Progenitor cell of endocrine pancreas (in vitro differentiated cells): ENCODE data around the gene CLPTM1L. TPM values are rescaled to one million over a fixed set of nuclear protein-coding genes. Genes with fewer than 3 reads are reported as not detected.

Experiments
- DNase-seq: peaks from one replicate; pipeline ENCODE4 v3.0.0; 2021; ENCODE audit warnings: low spot score; ENCODE audit not compliant: unreplicated experiment
- H3K27ac Mint-ChIP-seq: 2 replicates; pipeline ENCODE4 v1.8.0; 2021; ENCODE audit warnings: mild to moderate bottlenecking, moderate library complexity, mixed read lengths
- H3K27me3 Mint-ChIP-seq: 2 replicates; pipeline ENCODE4 v1.8.0; 2021; ENCODE audit warnings: mixed read lengths
- H3K36me3 Mint-ChIP-seq: 2 replicates; pipeline ENCODE4 v1.8.0; 2022; ENCODE audit warnings: mixed read lengths; ENCODE audit not compliant: insufficient read depth
- H3K4me1 Mint-ChIP-seq: 2 replicates; pipeline ENCODE4 v1.8.0; 2021; ENCODE audit warnings: low read depth, mixed read lengths
- H3K4me3 Mint-ChIP-seq: 2 replicates; pipeline ENCODE4 v1.8.0; 2021; ENCODE audit warnings: low read depth, mild to moderate bottlenecking, moderate library complexity, mixed read lengths
- H3K9me3 Mint-ChIP-seq: 2 replicates; pipeline ENCODE4 v1.8.0; 2021; ENCODE audit warnings: low read depth, mixed read lengths
- total RNA-seq: library from RNA; stranded (reverse); gene quantifications from 2 replicates; pipeline ENCODE4 v1.2.1, GENCODE V29; 2021
- TF ChIP-seq, protein P1 (sequence below): fragments of 200-600 bp; sonication (generic); IDR thresholded peaks from one replicate; pipeline ENCODE4 v1.5.0; 2021; ENCODE audit warnings: antibody characterized with exemption, mild to moderate bottlenecking; ENCODE audit not compliant: unreplicated experiment

CLPTM1L gene
- total RNA-seq, 1 donor from 2014 or later = 95.4 TPM

DNA sequence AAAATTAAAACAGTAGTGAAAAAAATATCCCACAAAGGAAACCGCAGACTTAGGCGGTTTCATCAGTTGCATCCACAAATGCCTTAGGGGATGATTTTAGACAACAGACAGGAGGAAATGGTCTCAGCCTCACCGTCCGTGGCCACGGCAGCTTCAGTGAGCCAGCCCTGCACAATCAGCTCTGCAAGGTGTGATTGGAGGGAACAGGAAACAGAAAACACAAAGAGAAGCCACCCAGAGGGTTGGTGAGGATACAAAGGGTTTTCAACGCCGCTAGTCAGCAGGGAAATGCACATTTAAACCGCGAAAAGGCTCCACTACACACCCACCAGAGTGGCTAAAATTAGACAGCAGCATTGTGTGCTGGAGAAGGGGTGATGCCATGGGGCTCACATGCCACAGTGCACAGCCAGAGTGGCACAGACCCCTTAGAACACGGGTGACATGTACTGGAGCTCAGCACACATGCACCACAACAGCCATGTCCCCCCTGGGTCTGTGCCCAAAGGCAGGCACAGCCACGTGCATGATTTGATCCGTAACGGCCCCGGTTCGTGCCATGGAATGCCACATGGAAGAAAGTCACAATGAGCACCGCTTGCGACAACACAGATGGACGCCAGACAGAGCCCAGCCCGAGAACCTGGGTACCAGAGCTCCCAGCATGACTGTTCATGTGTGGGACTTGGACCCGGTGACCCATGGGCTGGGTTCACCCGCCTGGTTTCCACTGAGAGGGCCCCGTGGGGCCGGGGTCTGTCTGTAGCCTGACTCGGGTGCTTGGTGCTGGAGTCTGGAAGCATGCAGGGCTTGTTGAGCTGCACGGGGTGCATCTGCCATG, 31.7 kb downstream of the CLPTM1L start:
- no peak overlapping the region for H3K4me3 Mint-ChIP-seq
- DNase-seq = no peak
- no peak overlapping the region for H3K27ac Mint-ChIP-seq
- TF ChIP-seq, protein P1, sequence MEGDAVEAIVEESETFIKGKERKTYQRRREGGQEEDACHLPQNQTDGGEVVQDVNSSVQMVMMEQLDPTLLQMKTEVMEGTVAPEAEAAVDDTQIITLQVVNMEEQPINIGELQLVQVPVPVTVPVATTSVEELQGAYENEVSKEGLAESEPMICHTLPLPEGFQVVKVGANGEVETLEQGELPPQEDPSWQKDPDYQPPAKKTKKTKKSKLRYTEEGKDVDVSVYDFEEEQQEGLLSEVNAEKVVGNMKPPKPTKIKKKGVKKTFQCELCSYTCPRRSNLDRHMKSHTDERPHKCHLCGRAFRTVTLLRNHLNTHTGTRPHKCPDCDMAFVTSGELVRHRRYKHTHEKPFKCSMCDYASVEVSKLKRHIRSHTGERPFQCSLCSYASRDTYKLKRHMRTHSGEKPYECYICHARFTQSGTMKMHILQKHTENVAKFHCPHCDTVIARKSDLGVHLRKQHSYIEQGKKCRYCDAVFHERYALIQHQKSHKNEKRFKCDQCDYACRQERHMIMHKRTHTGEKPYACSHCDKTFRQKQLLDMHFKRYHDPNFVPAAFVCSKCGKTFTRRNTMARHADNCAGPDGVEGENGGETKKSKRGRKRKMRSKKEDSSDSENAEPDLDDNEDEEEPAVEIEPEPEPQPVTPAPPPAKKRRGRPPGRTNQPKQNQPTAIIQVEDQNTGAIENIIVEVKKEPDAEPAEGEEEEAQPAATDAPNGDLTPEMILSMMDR = no peak
- H3K27me3 Mint-ChIP-seq = peaks cover 4% of the 10 kb centered on the region
- H3K36me3 Mint-ChIP-seq = peaks cover 6% of the 10 kb centered on the region
- H3K9me3 Mint-ChIP-seq = peaks cover 11% of the 10 kb centered on the region
- H3K4me1 Mint-ChIP-seq = peaks cover 22% of the 10 kb centered on the region

DNA sequence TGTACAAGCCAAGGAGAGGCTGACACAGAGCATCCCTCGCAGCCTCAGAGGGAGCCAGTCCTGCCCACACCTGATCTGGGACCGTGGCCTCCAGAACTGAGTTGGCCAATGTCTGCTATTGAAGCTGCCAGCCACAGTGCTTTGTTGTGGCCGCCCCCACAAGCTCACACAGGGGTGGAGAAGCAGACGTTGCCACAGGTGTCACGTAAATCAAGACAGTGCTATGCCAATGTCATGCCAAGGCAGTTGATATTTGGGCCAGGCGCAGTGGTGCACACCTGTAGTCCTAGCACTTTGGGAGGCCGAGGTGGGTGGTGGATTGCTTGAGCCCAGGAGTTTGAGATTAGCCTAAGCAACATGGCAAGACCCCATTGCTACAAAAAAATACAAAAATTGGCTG, 32.7 kb downstream of the CLPTM1L start:
- no peak for DNase-seq
- peaks cover 4% of the 10 kb centered on the region for H3K36me3 Mint-ChIP-seq
- no peak overlapping the region for H3K4me3 Mint-ChIP-seq
- peaks cover 11% of the 10 kb centered on the region for H3K9me3 Mint-ChIP-seq
- TF ChIP-seq, protein P1 = no peak
- no peak overlapping the region for H3K27ac Mint-ChIP-seq
- peaks cover 4% of the 10 kb centered on the region for H3K27me3 Mint-ChIP-seq
- peaks cover 21% of the 10 kb centered on the region for H3K4me1 Mint-ChIP-seq

DNA sequence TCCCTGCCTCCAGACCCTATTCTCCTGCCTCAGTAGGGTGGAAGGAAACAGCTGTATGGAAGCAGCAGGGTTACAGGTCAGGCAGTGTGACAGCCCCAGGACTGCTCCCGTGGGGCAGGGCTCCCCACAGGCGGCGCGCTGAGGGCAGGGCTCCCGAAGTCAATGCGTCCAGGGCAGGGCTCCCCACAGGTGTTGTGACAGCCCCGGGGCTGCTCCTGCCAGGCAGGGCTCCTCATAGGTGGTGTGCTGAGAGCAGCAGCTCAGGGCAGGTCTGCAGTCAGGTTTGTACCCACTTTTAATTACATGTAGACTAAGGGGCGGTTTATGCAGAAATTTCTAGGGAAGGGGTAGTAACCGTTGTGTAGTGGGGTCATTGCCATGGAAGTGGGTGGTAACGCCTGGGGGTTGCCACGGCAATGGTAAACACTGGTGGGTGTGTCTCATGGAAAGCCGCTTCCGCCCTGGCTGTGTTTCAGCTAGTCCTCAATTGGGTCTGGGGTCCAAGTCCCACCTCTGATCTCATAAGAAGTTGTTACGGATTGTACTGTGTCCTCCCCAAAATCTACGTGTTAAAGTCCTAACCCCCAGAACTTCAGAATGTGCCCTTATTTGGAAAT, 33.4 kb downstream of the CLPTM1L start:
- DNase-seq = no peak
- TF ChIP-seq, protein P1 = no peak
- no peak overlapping the region for H3K4me3 Mint-ChIP-seq

DNA sequence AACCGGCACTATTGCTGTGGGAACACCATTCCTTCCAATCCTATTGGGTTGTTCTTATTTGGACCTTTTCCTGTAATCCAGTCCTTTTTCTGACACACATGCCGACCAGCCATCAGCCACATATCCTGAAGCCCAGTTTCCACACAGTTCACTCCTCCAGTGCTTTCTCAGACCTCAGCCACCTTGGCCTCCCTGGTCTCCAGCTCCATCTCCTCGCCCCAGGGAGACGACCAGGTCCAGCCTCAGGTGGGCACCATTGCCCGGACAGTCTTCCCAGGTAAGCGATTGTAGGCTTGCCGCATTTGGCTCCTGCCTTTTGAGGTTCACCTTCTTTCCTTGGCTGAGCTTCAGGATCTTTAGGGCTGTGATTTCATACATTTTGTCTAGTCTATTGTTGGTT, 34.8 kb downstream of the CLPTM1L start:
- Mint-ChIP-seq H3K36me3 (peaks cover 2% of the 10 kb centered on the region), H3K9me3 (peaks cover 11% of the 10 kb centered on the region), H3K4me3 (no peak overlapping the region), H3K4me1 (peaks cover 2% of the 10 kb centered on the region), H3K27ac (no peak overlapping the region), H3K27me3 (peaks cover 4% of the 10 kb centered on the region)
- TF ChIP-seq, protein P1 = no peak
- no peak for DNase-seq

More for the DNA sequence above, 33.4 kb downstream of the CLPTM1L start:
- H3K36me3 Mint-ChIP-seq = peaks cover 2% of the 10 kb centered on the region
- H3K4me1 Mint-ChIP-seq = peaks cover 16% of the 10 kb centered on the region
- H3K27me3 Mint-ChIP-seq = peaks cover 4% of the 10 kb centered on the region
- no peak overlapping the region for H3K27ac Mint-ChIP-seq
- H3K9me3 Mint-ChIP-seq = peaks cover 11% of the 10 kb centered on the region

DNA sequence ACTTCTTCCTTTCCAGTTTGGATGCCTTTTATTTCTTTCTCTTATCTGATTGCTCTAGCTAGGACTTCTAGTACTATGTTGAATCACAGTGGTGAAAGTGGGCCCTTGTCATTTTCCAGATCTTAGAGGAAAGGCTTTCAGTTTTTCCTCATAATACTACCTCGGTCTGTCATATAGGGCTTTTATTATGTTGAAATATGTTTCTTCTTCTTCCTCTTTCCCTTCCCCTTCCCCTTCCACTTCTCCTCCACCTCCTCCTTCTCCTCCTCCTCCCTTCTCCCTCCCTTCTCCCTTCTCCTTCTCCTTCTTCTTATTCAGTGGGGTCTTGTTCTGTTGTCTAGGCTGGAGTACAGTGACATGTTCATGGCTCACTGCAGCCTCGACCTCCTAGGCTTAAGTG, 40.9 kb downstream of the CLPTM1L start:
- TF ChIP-seq, protein P1 = no peak
- H3K9me3 Mint-ChIP-seq = peaks cover 14% of the 10 kb centered on the region
- no peak for DNase-seq
- H3K4me3 Mint-ChIP-seq = no peak overlapping the region
- H3K27me3 Mint-ChIP-seq = peaks cover 33% of the 10 kb centered on the region
- H3K27ac Mint-ChIP-seq = no peak overlapping the region
- H3K4me1 Mint-ChIP-seq = no peaks in the 10 kb centered on the region
- H3K36me3 Mint-ChIP-seq = no peaks in the 10 kb centered on the region
